Measurements from ENCODE around the gene RAB36. TPM values are rescaled to one million over a fixed set of nuclear protein-coding genes. Genes with fewer than 3 reads are reported as not detected.

The RAB36 gene

Small RNAs within 50 kb of the gene (small RNA-seq; reads per million reads assigned to genes)
- gene BCRP8 (ENCODE audit: insufficient read depth) (not detected), gene RF00017 (ENCODE audit: insufficient read depth) (not detected), gene RF00066 (ENCODE audit: insufficient read depth) (not detected)
